ENCODE measurements around the gene MEPE.

The MEPE gene

GRCh38 chr4:87824352-87824751 is 8.4 kb upstream of the MEPE start:
- DNase-seq (ENCODE audit: insufficient read length, low spot score) = no peak
- FAIRE-seq = no peak
- TF ChIP-seq POLR2A (IDR thresholded peaks at IDR 0.05; ENCODE audit: low read depth, low read length) = no peak

- DNase-seq (ENCODE audit: insufficient read length, low spot score) = no peak
- no peak for FAIRE-seq
- no peak for TF ChIP-seq POLR2A (IDR thresholded peaks at IDR 0.05; ENCODE audit: low read depth, low read length)
These were observed 1.6 kb downstream of the MEPE start for GRCh38 chr4:87834401-87834800.

GRCh38 chr4:87835197-87835596 is 2.4 kb downstream of the MEPE start:
- FAIRE-seq (no peak), DNase-seq (ENCODE audit: insufficient read length, low spot score) (no peak)
- no peak for TF ChIP-seq POLR2A (IDR thresholded peaks at IDR 0.05; ENCODE audit: low read depth, low read length)

- DNase-seq (ENCODE audit: insufficient read length, low spot score) (no peak), FAIRE-seq (no peak)
- no peak for TF ChIP-seq POLR2A (IDR thresholded peaks at IDR 0.05; ENCODE audit: low read depth, low read length)
These were observed 3.0 kb downstream of the MEPE start for GRCh38 chr4:87835743-87836142.

GRCh38 chr4:87838205-87838604 is 5.4 kb downstream of the MEPE start:
- FAIRE-seq = no peak
- no peak for DNase-seq (ENCODE audit: insufficient read length, low spot score)
- no peak for TF ChIP-seq POLR2A (IDR thresholded peaks at IDR 0.05; ENCODE audit: low read depth, low read length)

GRCh38 chr4:87838890-87839591 is 6.3 kb downstream of the MEPE start:
- no peak for TF ChIP-seq POLR2A (IDR thresholded peaks at IDR 0.05; ENCODE audit: low read depth, low read length)
- DNase-seq (ENCODE audit: insufficient read length, low spot score) (no peak), FAIRE-seq (no peak)

GRCh38 chr4:87839592-87839946 is 6.8 kb downstream of the MEPE start:
- no peak for TF ChIP-seq POLR2A (IDR thresholded peaks at IDR 0.05; ENCODE audit: low read depth, low read length)
- DNase-seq (ENCODE audit: insufficient read length, low spot score) (no peak), FAIRE-seq (no peak)

GRCh38 chr4:87840149-87840548 is 7.4 kb downstream of the MEPE start:
- FAIRE-seq (no peak), DNase-seq (ENCODE audit: insufficient read length, low spot score) (no peak)
- no peak for TF ChIP-seq POLR2A (IDR thresholded peaks at IDR 0.05; ENCODE audit: low read depth, low read length)

GRCh38 chr4:87843936-87844335 is 11.2 kb downstream of the MEPE start:
- FAIRE-seq (peak; percentile 84), DNase-seq (ENCODE audit: insufficient read length, low spot score) (peak; percentile 4)
- TF ChIP-seq POLR2A (IDR thresholded peaks at IDR 0.05; ENCODE audit: low read depth, low read length) = no peak

GRCh38 chr4:87844452-87844851 is 11.7 kb downstream of the MEPE start:
- FAIRE-seq = no peak
- TF ChIP-seq POLR2A (IDR thresholded peaks at IDR 0.05; ENCODE audit: low read depth, low read length) = no peak

GRCh38 chr4:87846226-87846625 is 13.5 kb downstream of the MEPE start:
- DNase-seq (ENCODE audit: insufficient read length, low spot score) (no peak), FAIRE-seq (no peak)
- no peak for TF ChIP-seq POLR2A (IDR thresholded peaks at IDR 0.05; ENCODE audit: low read depth, low read length)

More at GRCh38 chr4:87844452-87844851, 11.7 kb downstream of the MEPE start:
- no peak for DNase-seq (ENCODE audit: insufficient read length, low spot score)

GRCh38 chr4:87848622-87849351 is 16.0 kb downstream of the MEPE start:
- TF ChIP-seq POLR2A (IDR thresholded peaks at IDR 0.05; ENCODE audit: low read depth, low read length) = no peak
- FAIRE-seq = peak; percentile 84
- DNase-seq (ENCODE audit: insufficient read length, low spot score) = no peak

- DNase-seq (ENCODE audit: insufficient read length, low spot score) = no peak
- FAIRE-seq = no peak
- TF ChIP-seq POLR2A (IDR thresholded peaks at IDR 0.05; ENCODE audit: low read depth, low read length) = no peak
These were observed 16.8 kb downstream of the MEPE start for GRCh38 chr4:87849612-87850011.

GRCh38 chr4:87851332-87851731 is 18.6 kb downstream of the MEPE start:
- no peak for DNase-seq (ENCODE audit: insufficient read length, low spot score)
- FAIRE-seq = no peak
- TF ChIP-seq POLR2A (IDR thresholded peaks at IDR 0.05; ENCODE audit: low read depth, low read length) = no peak

GRCh38 chr4:87851953-87852352 is 19.2 kb downstream of the MEPE start:
- DNase-seq (ENCODE audit: insufficient read length, low spot score) (no peak), FAIRE-seq (no peak)
- no peak for TF ChIP-seq POLR2A (IDR thresholded peaks at IDR 0.05; ENCODE audit: low read depth, low read length)
